Measurements from ENCODE around the gene C16orf82. TPM values are rescaled to one million over a fixed set of nuclear protein-coding genes. Genes with fewer than 3 reads are reported as not detected.

C16orf82 gene
- total RNA-seq, 1 donor from 2014 or later, result not detected

- DNase-seq, result no peak
Measured at GRCh38 chr16:27096375-27096774, 29.6 kb downstream of the C16orf82 start.

- DNase-seq, result no peak
Measured at GRCh38 chr16:27097800-27098230, 31.1 kb downstream of the C16orf82 start.

GRCh38 chr16:27098366-27099049, 31.8 kb downstream of the C16orf82 start:
- no peak for DNase-seq

GRCh38 chr16:27102701-27103575, 36.2 kb downstream of the C16orf82 start:
- no peak for DNase-seq

GRCh38 chr16:27103954-27104353, 37.2 kb downstream of the C16orf82 start:
- DNase-seq, result no peak

GRCh38 chr16:27106305-27106704, 39.6 kb downstream of the C16orf82 start:
- no peak for DNase-seq

GRCh38 chr16:27107185-27107592, 40.5 kb downstream of the C16orf82 start:
- DNase-seq, result no peak

- DNase-seq, result no peak
Measured at GRCh38 chr16:27108051-27108770, 41.5 kb downstream of the C16orf82 start.

- no peak for DNase-seq
Measured at GRCh38 chr16:27108826-27109665, 42.3 kb downstream of the C16orf82 start.

- DNase-seq, result peak; percentile 22
Measured at GRCh38 chr16:27109666-27110523, 43.2 kb downstream of the C16orf82 start.

- DNase-seq, result no peak
Measured at GRCh38 chr16:27110524-27110896, 43.8 kb downstream of the C16orf82 start.

- DNase-seq, result no peak
Measured at GRCh38 chr16:27111486-27111885, 44.8 kb downstream of the C16orf82 start.

GRCh38 chr16:27112093-27112811, 45.5 kb downstream of the C16orf82 start:
- DNase-seq, result no peak

GRCh38 chr16:27113341-27113841, 46.7 kb downstream of the C16orf82 start:
- DNase-seq, result no peak

- DNase-seq, result no peak
Measured at GRCh38 chr16:27114006-27114405, 47.3 kb downstream of the C16orf82 start.

GRCh38 chr16:27118526-27118925, 51.8 kb downstream of the C16orf82 start:
- DNase-seq, result no peak
